Measurements from ENCODE around the gene MIA. TPM values are rescaled to one million over a fixed set of nuclear protein-coding genes. Genes with fewer than 3 reads are reported as not detected.
"Not testable (repeated sequence)": the region's sequence is repeated elsewhere in the genome, so short reads cannot be mapped to it uniquely, and the experiment has no call there.

The MIA gene
- polyA plus RNA-seq (ENCODE audit: insufficient read length) = 1.6 TPM

- DNase-seq (ENCODE audit: low read depth) = no peak
Observed at GRCh38 chr19:40774916-40775631, at the start of gene MIA. Gene MIA, plus strand, starts transcription at chr19:40775521. Its CDS starts 22 bp downstream, at chr19:40775543.

GRCh38 chr19:40726279-40726678 lies 49.0 kb upstream of the MIA start:
- no peak for DNase-seq (ENCODE audit: low read depth)

- DNase-seq (ENCODE audit: low read depth) = not testable (repeated sequence)
Observed at GRCh38 chr19:40730065-40730464, 45.3 kb upstream of the MIA start.

- DNase-seq (ENCODE audit: low read depth) = not testable (repeated sequence)
Observed at GRCh38 chr19:40732304-40732703, 43.0 kb upstream of the MIA start.

- no peak for DNase-seq (ENCODE audit: low read depth)
Observed at GRCh38 chr19:40733149-40733548, 42.2 kb upstream of the MIA start.

- no peak for DNase-seq (ENCODE audit: low read depth)
Observed at GRCh38 chr19:40735013-40735771, 40.1 kb upstream of the MIA start.

- no peak for DNase-seq (ENCODE audit: low read depth)
Observed at GRCh38 chr19:40736661-40737060, 38.7 kb upstream of the MIA start.

- no peak for DNase-seq (ENCODE audit: low read depth)
Observed at GRCh38 chr19:40737102-40737644, 38.1 kb upstream of the MIA start.

GRCh38 chr19:40739030-40739839 lies 36.1 kb upstream of the MIA start:
- DNase-seq (ENCODE audit: low read depth) = no peak

- DNase-seq (ENCODE audit: low read depth) = no peak
Observed at GRCh38 chr19:40739871-40740703, 35.2 kb upstream of the MIA start.

- DNase-seq (ENCODE audit: low read depth) = no peak
Observed at GRCh38 chr19:40740747-40741146, 34.6 kb upstream of the MIA start.

GRCh38 chr19:40741527-40742390 lies 33.6 kb upstream of the MIA start:
- DNase-seq (ENCODE audit: low read depth) = no peak

- DNase-seq (ENCODE audit: low read depth) = no peak
Observed at GRCh38 chr19:40742477-40742876, 32.8 kb upstream of the MIA start.

- no peak for DNase-seq (ENCODE audit: low read depth)
Observed at GRCh38 chr19:40742886-40743285, 32.4 kb upstream of the MIA start.

- no peak for DNase-seq (ENCODE audit: low read depth)
Observed at GRCh38 chr19:40743926-40744325, 31.4 kb upstream of the MIA start.

- no peak for DNase-seq (ENCODE audit: low read depth)
Observed at GRCh38 chr19:40744554-40745401, 30.5 kb upstream of the MIA start.

- DNase-seq (ENCODE audit: low read depth) = no peak
Observed at GRCh38 chr19:40745402-40745780, 29.9 kb upstream of the MIA start.

GRCh38 chr19:40747536-40747935 lies 27.8 kb upstream of the MIA start:
- no peak for DNase-seq (ENCODE audit: low read depth)
